ENCODE measurements around the gene THOP1. TPM values are rescaled to one million over a fixed set of nuclear protein-coding genes. Genes with fewer than 3 reads are reported as not detected.

THOP1 gene
- total RNA-seq, 1 donor from 2014 or later: 105 TPM

GRCh38 chr19:2758601-2759313, 26.5 kb upstream of the THOP1 start:
- H3K27me3 Mint-ChIP-seq (ENCODE audit: insufficient read depth, low read depth): peaks cover 2% of the 10 kb centered on the region
- no peak overlapping the region for H3K27ac Mint-ChIP-seq
- Histone ChIP-seq H3K27ac (no peak overlapping the region), H3K9ac (no peak overlapping the region), H4K20me1 (ENCODE audit: low read depth) (peaks cover 4% of the 10 kb centered on the region), H3K36me3 (no peaks in the 10 kb centered on the region), H2AFZ (replicated peaks) (no peak overlapping the region), H3K4me1 (no peaks in the 10 kb centered on the region), H3K9me3 (ENCODE audit: low read depth) (no peaks in the 10 kb centered on the region), H3K4me2 (no peak overlapping the region), H3K4me3 (no peak overlapping the region), H3K27me3 (no peaks in the 10 kb centered on the region), H3F3A (ENCODE audit: low read depth) (no peaks in the 10 kb centered on the region), H3K79me2 (ENCODE audit: low read depth) (no peaks in the 10 kb centered on the region)
- peaks cover 17% of the 10 kb centered on the region for H3K36me3 Mint-ChIP-seq
- DNase-seq (ENCODE audit: low spot score): no peak
- no peaks in the 10 kb centered on the region for H3K9me3 Mint-ChIP-seq
- H3K4me3 Mint-ChIP-seq: no peak overlapping the region
- TF ChIP-seq EZH2 (IDR thresholded peaks at IDR 0.05): no peak
- no peak for TF ChIP-seq EZH2phosphoT487 (IDR thresholded peaks at IDR 0.05)
- TF ChIP-seq, protein P1, sequence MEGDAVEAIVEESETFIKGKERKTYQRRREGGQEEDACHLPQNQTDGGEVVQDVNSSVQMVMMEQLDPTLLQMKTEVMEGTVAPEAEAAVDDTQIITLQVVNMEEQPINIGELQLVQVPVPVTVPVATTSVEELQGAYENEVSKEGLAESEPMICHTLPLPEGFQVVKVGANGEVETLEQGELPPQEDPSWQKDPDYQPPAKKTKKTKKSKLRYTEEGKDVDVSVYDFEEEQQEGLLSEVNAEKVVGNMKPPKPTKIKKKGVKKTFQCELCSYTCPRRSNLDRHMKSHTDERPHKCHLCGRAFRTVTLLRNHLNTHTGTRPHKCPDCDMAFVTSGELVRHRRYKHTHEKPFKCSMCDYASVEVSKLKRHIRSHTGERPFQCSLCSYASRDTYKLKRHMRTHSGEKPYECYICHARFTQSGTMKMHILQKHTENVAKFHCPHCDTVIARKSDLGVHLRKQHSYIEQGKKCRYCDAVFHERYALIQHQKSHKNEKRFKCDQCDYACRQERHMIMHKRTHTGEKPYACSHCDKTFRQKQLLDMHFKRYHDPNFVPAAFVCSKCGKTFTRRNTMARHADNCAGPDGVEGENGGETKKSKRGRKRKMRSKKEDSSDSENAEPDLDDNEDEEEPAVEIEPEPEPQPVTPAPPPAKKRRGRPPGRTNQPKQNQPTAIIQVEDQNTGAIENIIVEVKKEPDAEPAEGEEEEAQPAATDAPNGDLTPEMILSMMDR (IDR thresholded peaks at IDR 0.05): no peak
- H3K4me1 Mint-ChIP-seq: no peaks in the 10 kb centered on the region

GRCh38 chr19:2759362-2759761, 25.9 kb upstream of the THOP1 start:
- H3K9me3 ChIP-seq (ENCODE audit: low read depth): no peaks in the 10 kb centered on the region
- no peak for DNase-seq (ENCODE audit: low spot score)
- no peaks in the 10 kb centered on the region for H3K27me3 ChIP-seq
- H3K36me3 ChIP-seq: no peaks in the 10 kb centered on the region
- no peaks in the 10 kb centered on the region for H3K4me1 ChIP-seq
- H3K79me2 ChIP-seq (ENCODE audit: low read depth): no peaks in the 10 kb centered on the region
- Mint-ChIP-seq H3K4me3 (no peak overlapping the region), H3K4me1 (no peaks in the 10 kb centered on the region), H3K36me3 (peaks cover 15% of the 10 kb centered on the region), H3K9me3 (no peaks in the 10 kb centered on the region), H3K27me3 (ENCODE audit: insufficient read depth, low read depth) (peaks cover 2% of the 10 kb centered on the region), H3K27ac (no peak overlapping the region)
- H3K4me3 ChIP-seq: no peak overlapping the region
- peaks cover 4% of the 10 kb centered on the region for H4K20me1 ChIP-seq (ENCODE audit: low read depth)
- H3K27ac ChIP-seq: no peak overlapping the region
- H2AFZ ChIP-seq (replicated peaks): no peak overlapping the region
- no peak overlapping the region for H3K9ac ChIP-seq
- no peaks in the 10 kb centered on the region for H3F3A ChIP-seq (ENCODE audit: low read depth)
- TF ChIP-seq, protein P1 (IDR thresholded peaks at IDR 0.05): no peak
- TF ChIP-seq EZH2phosphoT487 (IDR thresholded peaks at IDR 0.05): no peak
- TF ChIP-seq EZH2 (IDR thresholded peaks at IDR 0.05): no peak
- H3K4me2 ChIP-seq: no peak overlapping the region

GRCh38 chr19:2759965-2760364, 25.3 kb upstream of the THOP1 start:
- Histone ChIP-seq H2AFZ (replicated peaks) (no peak overlapping the region), H3K27me3 (no peaks in the 10 kb centered on the region), H3K9ac (no peak overlapping the region), H3K4me2 (no peak overlapping the region), H3K9me3 (ENCODE audit: low read depth) (no peaks in the 10 kb centered on the region), H3K79me2 (ENCODE audit: low read depth) (no peaks in the 10 kb centered on the region), H3K27ac (no peak overlapping the region), H3F3A (ENCODE audit: low read depth) (no peaks in the 10 kb centered on the region), H3K4me3 (no peak overlapping the region), H3K4me1 (no peaks in the 10 kb centered on the region), H4K20me1 (ENCODE audit: low read depth) (peaks cover 4% of the 10 kb centered on the region), H3K36me3 (no peaks in the 10 kb centered on the region)
- Mint-ChIP-seq H3K27me3 (ENCODE audit: insufficient read depth, low read depth) (peaks cover 2% of the 10 kb centered on the region), H3K36me3 (peaks cover 15% of the 10 kb centered on the region), H3K9me3 (no peaks in the 10 kb centered on the region), H3K4me3 (no peak overlapping the region), H3K27ac (no peak overlapping the region), H3K4me1 (no peaks in the 10 kb centered on the region)
- no peak for DNase-seq (ENCODE audit: low spot score)
- TF ChIP-seq EZH2 (IDR thresholded peaks at IDR 0.05) (no peak), EZH2phosphoT487 (IDR thresholded peaks at IDR 0.05) (no peak)
- TF ChIP-seq, protein P1 (IDR thresholded peaks at IDR 0.05): no peak

Data from neural progenitor cell (in vitro differentiated cells).